Inflammatory macrophage treated with lipopolysaccharide for 4 hours (primary cell): ENCODE measurements around the gene WBP2.

Experiments used
- DNase-seq: peaks from one replicate; pipeline ENCODE4 v3.0.0-alpha.2; 2020

The WBP2 gene

GRCh38 chr17:75855310-75856061 lies at the start of gene WBP2:
WBP2 (minus strand) TSS chr17:75855335; CDS start chr17:75855297, 38 bp downstream.
- peak; percentile 100 for DNase-seq

GRCh38 chr17:75902406-75902805 lies 47.3 kb upstream of the WBP2 start:
- no peak for DNase-seq

- DNase-seq, result no peak
Observed at GRCh38 chr17:75901727-75902126, 46.6 kb upstream of the WBP2 start.

GRCh38 chr17:75900691-75901533 lies 45.8 kb upstream of the WBP2 start:
- DNase-seq, result no peak

- no peak for DNase-seq
Observed at GRCh38 chr17:75899767-75900468, 44.8 kb upstream of the WBP2 start.

- DNase-seq, result no peak
Observed at GRCh38 chr17:75899353-75899752, 44.2 kb upstream of the WBP2 start.

GRCh38 chr17:75898791-75899190 lies 43.7 kb upstream of the WBP2 start:
- DNase-seq, result no peak

- no peak for DNase-seq
Observed at GRCh38 chr17:75898065-75898464, 42.9 kb upstream of the WBP2 start.

GRCh38 chr17:75897160-75898019 lies 42.3 kb upstream of the WBP2 start:
- no peak for DNase-seq

- DNase-seq, result peak; percentile 87
Observed at GRCh38 chr17:75896415-75897159, 41.5 kb upstream of the WBP2 start, which contains the start of gene TRIM65. TRIM65 (minus strand) TSS chr17:75896951; CDS start chr17:75896937, 14 bp downstream.

GRCh38 chr17:75895370-75896155 lies 40.4 kb upstream of the WBP2 start:
- peak; percentile 45 for DNase-seq

GRCh38 chr17:75894049-75894733 lies 39.1 kb upstream of the WBP2 start:
- DNase-seq, result no peak

GRCh38 chr17:75893305-75894048 lies 38.3 kb upstream of the WBP2 start:
- DNase-seq, result no peak

- no peak for DNase-seq
Observed at GRCh38 chr17:75892556-75893224, 37.6 kb upstream of the WBP2 start.

- DNase-seq, result no peak
Observed at GRCh38 chr17:75891605-75892555, 36.7 kb upstream of the WBP2 start.

- DNase-seq, result no peak
Observed at GRCh38 chr17:75891022-75891604, 36.0 kb upstream of the WBP2 start.

- DNase-seq, result no peak
Observed at GRCh38 chr17:75889454-75889853, 34.3 kb upstream of the WBP2 start.
